ENCODE data around the gene INO80B.
"Not testable (repeated sequence)": the region's sequence is repeated elsewhere in the genome, so short reads cannot be mapped to it uniquely, and the experiment has no call there.

Gene INO80B

GRCh38 chr2:74454654-74455511 lies at the start of gene INO80B:
Gene INO80B (plus strand): TSS chr2:74455087. CDS start chr2:74455117, 30 bp downstream.
- peak; percentile 97 for DNase-seq

GRCh38 chr2:74406035-74406434 lies 48.9 kb upstream of the INO80B start:
- DNase-seq: no peak

- no peak for DNase-seq
Measured at GRCh38 chr2:74407682-74408081, 47.2 kb upstream of the INO80B start.

- no peak for DNase-seq
Measured at GRCh38 chr2:74413001-74413698, 41.7 kb upstream of the INO80B start.

DNA sequence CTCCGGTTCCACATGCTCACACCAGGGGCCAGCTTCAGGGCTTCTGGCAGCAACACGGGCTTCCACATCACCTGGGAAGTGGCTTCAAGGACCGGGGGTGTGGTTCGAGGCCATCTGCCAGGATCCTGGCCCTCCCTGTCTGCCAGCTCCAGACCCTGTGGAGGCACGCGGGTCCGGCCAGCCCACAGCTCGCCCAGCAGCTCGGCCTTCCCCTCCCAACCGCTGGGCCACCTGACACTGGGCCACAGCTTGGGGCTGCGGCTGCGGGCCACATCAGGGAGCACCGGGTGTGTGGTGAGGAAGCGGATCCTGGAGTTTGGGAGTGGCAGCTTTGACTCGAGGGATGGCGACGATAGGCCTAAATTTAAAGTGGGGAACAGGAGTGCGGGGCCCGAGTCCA lies 40.4 kb upstream of the INO80B start:
- no peak for DNase-seq

DNA sequence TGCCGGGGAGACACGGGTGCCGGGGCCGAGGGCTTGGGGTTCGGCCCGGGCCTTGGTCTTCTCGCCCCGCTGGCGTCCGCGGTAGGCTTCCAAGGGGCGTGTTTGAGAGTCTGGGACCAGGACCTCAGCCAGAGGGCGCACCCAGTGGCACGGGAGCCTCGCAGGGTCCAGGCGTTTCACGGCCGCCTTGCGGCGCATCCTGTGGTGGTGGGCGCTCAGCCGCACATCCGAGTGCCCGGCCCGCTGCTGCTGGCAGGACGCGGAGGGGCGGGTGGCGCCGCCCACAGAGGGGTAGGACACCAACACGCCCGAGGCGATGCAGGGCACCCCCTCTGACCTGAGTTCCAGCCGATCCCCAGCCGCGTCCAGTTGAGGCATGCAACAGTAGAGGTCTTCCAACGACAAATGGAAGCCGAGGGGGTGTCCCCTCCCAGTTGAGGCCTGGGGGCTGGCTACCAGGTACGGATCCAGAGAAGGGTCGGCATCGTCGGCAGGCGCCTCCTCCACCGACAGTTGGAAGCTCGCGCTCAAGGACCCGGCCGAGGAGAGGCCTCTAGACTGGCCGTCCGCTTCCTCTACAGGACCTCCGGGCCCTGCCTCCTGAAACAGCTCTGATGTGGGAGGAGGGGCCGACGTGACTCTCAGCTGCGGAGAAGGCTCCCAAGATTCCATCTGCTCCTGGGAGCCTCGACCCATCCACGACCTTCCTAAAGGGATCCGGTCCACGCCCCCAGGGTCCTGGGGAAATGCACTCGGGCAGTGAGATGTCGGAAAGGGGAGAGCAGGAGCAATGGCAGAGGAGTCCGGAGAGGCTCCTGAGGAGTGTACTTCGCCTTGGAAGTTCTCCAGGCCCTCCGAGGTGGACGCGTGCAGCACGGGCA lies 39.8 kb upstream of the INO80B start:
- DNase-seq: no peak

GRCh38 chr2:74415762-74416395 lies 39.0 kb upstream of the INO80B start:
- DNase-seq: no peak

DNA sequence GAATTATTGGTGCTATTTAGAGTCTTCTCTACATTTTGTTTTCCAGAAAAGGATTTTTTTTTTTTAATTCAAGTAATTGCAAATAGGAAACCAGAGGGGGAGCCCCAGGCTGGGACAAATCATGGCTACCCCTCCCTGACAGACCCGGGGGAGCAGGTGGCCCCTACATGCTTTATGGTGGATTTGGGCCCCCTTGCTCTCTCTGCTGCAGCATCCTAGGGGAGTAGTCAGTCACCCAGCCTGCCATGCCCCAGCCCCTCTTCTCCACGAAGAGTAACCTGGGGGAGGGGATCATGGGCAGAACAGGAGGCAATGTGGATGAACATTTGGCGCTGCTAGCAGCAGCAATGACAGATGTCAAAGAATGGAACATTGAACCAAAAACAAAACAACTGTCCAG lies 38.1 kb upstream of the INO80B start:
- no peak for DNase-seq

- DNase-seq: no peak
Measured at GRCh38 chr2:74417197-74417596, 37.7 kb upstream of the INO80B start.

DNA sequence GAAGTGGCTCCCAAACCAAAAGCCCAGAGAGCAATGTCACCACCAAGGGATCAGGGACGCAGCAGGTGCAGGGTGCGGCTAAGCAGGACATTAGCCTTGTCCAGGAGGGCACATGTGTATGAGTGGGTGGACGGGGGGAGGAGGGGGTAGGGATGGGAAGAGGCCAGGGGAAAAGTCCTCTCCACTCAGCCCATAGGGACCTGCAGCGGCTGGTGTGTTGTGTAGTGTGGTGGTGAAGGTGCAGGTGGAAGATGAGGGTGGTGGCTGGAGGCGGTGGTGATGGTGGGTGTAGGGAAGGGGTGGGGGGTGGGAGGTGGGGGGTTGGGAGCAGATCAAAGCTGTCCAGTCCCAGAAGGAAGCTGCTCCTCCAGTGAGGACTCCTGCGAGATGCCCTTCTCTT lies 37.1 kb upstream of the INO80B start:
- DNase-seq: no peak

DNA sequence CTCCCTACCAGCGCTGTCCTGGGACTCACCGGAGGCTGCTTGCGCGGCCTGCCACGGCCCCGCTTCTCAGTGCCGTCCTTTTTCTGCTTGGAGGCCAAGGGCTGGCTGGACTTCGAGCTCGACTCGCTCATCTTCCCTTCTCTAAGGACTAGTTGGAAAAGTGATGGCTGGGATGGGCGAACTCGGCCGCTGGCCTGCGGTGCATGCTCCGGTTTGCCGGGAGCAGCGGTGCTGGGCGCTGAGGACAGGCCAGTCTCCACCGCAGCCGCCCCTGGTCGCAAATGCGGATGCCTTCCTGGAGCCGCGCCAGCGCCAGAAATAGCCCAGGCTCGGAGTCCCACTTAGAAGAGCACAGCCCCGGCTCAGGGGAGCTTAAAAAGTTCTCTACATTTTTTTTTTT lies 36.6 kb upstream of the INO80B start:
- no peak for DNase-seq

DNA sequence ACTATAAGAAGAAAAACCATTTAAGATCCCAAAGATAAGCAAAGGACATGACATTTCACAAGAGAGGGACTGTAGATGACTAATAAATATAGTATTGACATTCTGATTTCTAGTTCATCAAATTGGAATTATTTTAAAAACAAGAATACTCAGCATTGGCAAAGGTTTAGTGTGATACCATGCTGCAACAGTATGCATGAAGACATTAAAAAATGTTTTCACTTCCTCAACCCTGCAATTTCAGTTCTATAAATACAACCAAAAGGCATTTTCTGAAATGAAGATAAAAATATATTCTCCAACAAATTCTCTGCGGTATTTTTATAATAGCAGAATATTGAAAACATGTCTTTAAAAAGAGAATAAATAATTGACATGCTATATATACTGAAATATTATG lies 35.5 kb upstream of the INO80B start:
- no peak for DNase-seq

DNA sequence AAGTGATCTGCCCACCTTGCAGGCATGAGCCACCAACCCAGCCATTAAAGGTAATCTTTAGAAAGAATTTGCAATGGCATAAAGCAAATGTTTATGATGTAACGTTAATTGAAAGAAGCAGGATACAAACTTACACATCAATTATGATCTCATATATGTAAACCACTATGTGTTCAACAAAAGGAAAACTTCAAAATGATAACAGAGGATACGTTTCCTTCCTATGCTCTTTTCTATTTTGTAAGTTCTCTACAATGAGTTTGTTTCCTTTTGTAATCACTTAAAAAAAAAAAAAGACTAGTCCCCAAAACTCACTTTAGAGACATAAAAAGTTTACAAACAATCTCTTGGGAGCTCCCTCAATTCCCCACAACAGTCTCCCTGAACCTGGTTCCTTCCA lies 34.9 kb upstream of the INO80B start:
- DNase-seq: no peak

DNA sequence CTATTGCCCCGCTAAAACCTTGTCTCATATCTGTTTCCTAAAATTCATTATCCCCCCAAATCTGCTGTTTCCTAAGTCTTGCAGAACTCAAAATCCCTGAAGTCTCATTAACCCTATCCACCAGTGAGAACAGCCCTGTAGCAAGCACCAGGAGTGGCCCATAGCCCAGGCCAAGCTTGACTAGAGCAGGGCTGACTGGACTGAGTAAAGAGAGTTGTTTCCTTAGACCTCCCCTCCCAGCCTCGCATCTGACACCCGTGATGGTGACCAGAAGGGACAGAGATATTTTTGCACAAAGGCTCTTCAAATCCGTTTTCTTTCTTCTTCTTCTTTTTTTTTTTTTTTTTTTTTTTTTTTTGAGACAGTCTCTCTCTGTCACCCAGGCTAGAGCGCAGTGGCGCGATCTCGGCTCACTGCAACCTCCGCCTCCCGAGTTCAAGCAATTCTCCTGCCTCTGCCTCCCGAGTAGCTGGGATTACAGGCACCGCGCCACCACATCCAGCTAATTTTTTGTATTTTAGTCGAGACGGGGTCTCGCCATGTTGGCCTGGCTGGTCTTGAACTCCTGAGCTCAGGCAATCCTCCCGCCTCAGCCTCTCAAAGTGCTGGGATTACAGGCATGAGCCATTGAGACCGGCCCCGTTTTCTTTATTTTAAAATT lies 34.3 kb upstream of the INO80B start:
- not testable (repeated sequence) for DNase-seq

GRCh38 chr2:74421221-74421870 lies 33.5 kb upstream of the INO80B start, which contains the start of the genes C2orf81 and WDR54:
Gene C2orf81 (minus strand): TSS chr2:74421619. CDS start chr2:74421560, 59 bp downstream.
Gene WDR54 (plus strand): TSS chr2:74421730. CDS start chr2:74422154, 424 bp downstream.
- DNase-seq: peak; percentile 93

GRCh38 chr2:74423231-74424095 lies 31.4 kb upstream of the INO80B start:
- no peak for DNase-seq

DNA sequence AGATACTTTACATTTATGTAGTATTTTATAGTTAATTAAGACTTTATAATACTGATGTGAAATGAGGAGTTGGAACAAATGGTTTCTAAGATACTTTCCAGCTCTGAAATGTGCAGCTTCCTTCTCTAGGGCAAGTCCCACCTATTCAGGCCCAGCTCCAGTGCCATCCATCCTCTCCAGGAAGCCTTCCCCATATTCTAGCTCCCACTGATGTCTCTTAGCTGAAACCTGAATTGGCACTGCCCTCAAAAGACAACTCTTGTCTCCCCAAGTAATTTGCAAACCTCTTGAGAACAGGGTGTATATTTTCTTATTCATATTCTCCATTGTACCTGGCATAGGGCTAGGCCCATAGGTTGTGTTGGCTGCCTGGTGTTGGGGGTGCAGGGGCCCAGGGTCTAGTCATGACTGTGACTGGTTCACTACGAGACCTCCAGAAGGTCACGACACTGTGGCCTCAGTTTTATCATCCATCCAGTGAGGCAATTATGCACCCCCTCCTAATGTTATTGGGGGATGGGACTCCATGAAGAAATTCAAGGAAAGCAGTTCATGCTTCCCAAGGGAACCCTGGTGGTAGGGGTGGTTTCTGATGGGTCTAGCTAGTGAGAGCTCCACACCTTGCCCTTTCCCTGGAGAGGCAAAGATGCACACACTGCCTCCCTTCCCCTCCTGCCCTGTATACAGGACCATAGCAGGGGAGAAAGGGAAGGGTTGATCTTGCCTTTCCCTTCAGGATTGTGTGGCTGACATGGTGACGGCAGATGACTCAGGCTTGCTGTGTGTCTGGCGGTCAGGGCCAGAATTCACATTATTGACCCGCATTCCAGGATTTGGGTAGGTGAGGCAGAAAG lies 30.5 kb upstream of the INO80B start:
- DNase-seq: no peak

GRCh38 chr2:74424995-74425406 lies 29.9 kb upstream of the INO80B start:
- no peak for DNase-seq

- no peak for DNase-seq
Measured at GRCh38 chr2:74425523-74425922, 29.4 kb upstream of the INO80B start.
